HEK293 (cell line): ENCODE data around the gene FIBP.

Source experiments
- CTCF ChIA-PET: fragments of 350-600 bp; formaldehyde crosslinking; extraction: SDS; loops from one replicate; lab custom pipeline; 2021; ENCODE audit warnings: antibody characterized with exemption; lab: Yijun Ruan, JAX
- POLR2A ChIA-PET: fragments of 300-600 bp; formaldehyde crosslinking; extraction: SDS; loops from one replicate; lab custom pipeline; 2020; ENCODE audit warnings: antibody characterized with exemption, inconsistent platforms; lab: Yijun Ruan, JAX
- H3K27ac ChIP-seq: fragments of 200-500 bp; sonication (Bioruptor generic); 2 replicates; pipeline ENCODE4 v1.5.1; 2014; ENCODE audit warnings: low read depth, low read length, control low read depth, inconsistent platforms; ENCODE audit errors: extremely low read depth
- H3K36me3 ChIP-seq, 2 experiments: fragments of 200-500 bp in 1 of 2; sonication (Bioruptor generic) in 1 of 2; 1 replicate in 1 of 2; 2 replicates in 1 of 2; pipeline ENCODE4 v1.5.1; 2014 to 2017; ENCODE audit warnings: inconsistent platforms in 2 of 2, low read length in 2 of 2; ENCODE audit not compliant: control insufficient read depth in 2 of 2, insufficient read depth in 1 of 2
- H3K4me1 ChIP-seq: fragments of 200-500 bp; sonication (Bioruptor generic); 2 replicates; pipeline ENCODE4 v1.5.1; 2014; ENCODE audit warnings: mild to moderate bottlenecking, low read length, inconsistent platforms; ENCODE audit not compliant: control insufficient read depth, insufficient read depth
- H3K4me3 ChIP-seq: 2 replicates; pipeline ENCODE4 v1.5.1; 2011; ENCODE audit warnings: low read depth, mild to moderate bottlenecking, control low read depth, low read length, moderate library complexity
- H3K9me3 ChIP-seq: fragments of 200-500 bp; sonication (Bioruptor generic); 2 replicates; pipeline ENCODE4 v1.5.1; 2014; ENCODE audit warnings: low read depth, low read length, inconsistent platforms; ENCODE audit not compliant: control insufficient read depth, insufficient read depth
- RBAK ChIP-seq: fragments of 450-650 bp; formaldehyde crosslinking; IDR thresholded peaks from 2 replicates; pipeline ENCODE4 v1.5.1; 2016; ENCODE audit warnings: missing biosample characterization, missing genetic modification characterization
- SALL2 ChIP-seq: fragments of 450-650 bp; formaldehyde crosslinking; IDR thresholded peaks from 2 replicates; pipeline ENCODE4 v1.5.0; 2017; ENCODE audit warnings: missing biosample characterization, mild to moderate bottlenecking, missing genetic modification characterization, borderline replicate concordance
- ZBTB7A ChIP-seq: fragments of 450-650 bp; formaldehyde crosslinking; IDR thresholded peaks from 2 replicates; pipeline ENCODE4 v1.5.1; 2016; ENCODE audit warnings: low read depth, missing biosample characterization, missing genetic modification characterization
- ZEB2 ChIP-seq: fragments of 450-650 bp; formaldehyde crosslinking; IDR thresholded peaks from 2 replicates; pipeline ENCODE4 v1.5.1; 2016; ENCODE audit warnings: missing biosample characterization, missing genetic modification characterization
- ZFHX2 ChIP-seq: fragments of 450-650 bp; formaldehyde crosslinking; conservative IDR thresholded peaks from 2 replicates; pipeline ENCODE4 v1.5.1; 2016; ENCODE audit warnings: missing biosample characterization, missing genetic modification characterization
- ZFP41 ChIP-seq: fragments of 450-650 bp; formaldehyde crosslinking; IDR thresholded peaks from 2 replicates; pipeline ENCODE4 v1.5.1; 2016; ENCODE audit warnings: missing biosample characterization, missing genetic modification characterization, borderline replicate concordance
- ZNF114 ChIP-seq: fragments of 450-650 bp; formaldehyde crosslinking; IDR thresholded peaks from 2 replicates; pipeline ENCODE4 v1.5.0; 2017; ENCODE audit warnings: missing biosample characterization, missing genetic modification characterization
- ZNF223 ChIP-seq: fragments of 450-650 bp; formaldehyde crosslinking; IDR thresholded peaks from 2 replicates; pipeline ENCODE4 v1.5.1; 2016; ENCODE audit warnings: missing biosample characterization, missing genetic modification characterization
- ZNF23 ChIP-seq: fragments of 450-650 bp; formaldehyde crosslinking; IDR thresholded peaks from 2 replicates; pipeline ENCODE4 v1.5.1; 2016; ENCODE audit warnings: missing biosample characterization, missing genetic modification characterization, borderline replicate concordance
- ZNF423 ChIP-seq: fragments of 450-650 bp; formaldehyde crosslinking; IDR thresholded peaks from 2 replicates; pipeline ENCODE4 v1.5.1; 2016; ENCODE audit warnings: missing biosample characterization, missing genetic modification characterization
- ZNF433 ChIP-seq: fragments of 450-650 bp; formaldehyde crosslinking; IDR thresholded peaks from 2 replicates; pipeline ENCODE4 v1.5.1; 2016; ENCODE audit warnings: missing biosample characterization, missing genetic modification characterization, low read depth
- ZNF473 ChIP-seq: fragments of 450-650 bp; formaldehyde crosslinking; IDR thresholded peaks from 2 replicates; pipeline ENCODE4 v1.5.1; 2017; ENCODE audit warnings: missing biosample characterization, missing genetic modification characterization
- ZNF514 ChIP-seq: fragments of 450-650 bp; formaldehyde crosslinking; IDR thresholded peaks from 2 replicates; pipeline ENCODE4 v1.5.1; 2016; ENCODE audit warnings: missing biosample characterization, missing genetic modification characterization
- ZNF521 ChIP-seq: fragments of 450-650 bp; formaldehyde crosslinking; IDR thresholded peaks from 2 replicates; pipeline ENCODE4 v1.5.1; 2017; ENCODE audit warnings: missing biosample characterization, mild to moderate bottlenecking, missing genetic modification characterization
- ZNF558 ChIP-seq: fragments of 450-650 bp; formaldehyde crosslinking; IDR thresholded peaks from 2 replicates; pipeline ENCODE4 v1.5.1; 2016; ENCODE audit warnings: missing biosample characterization, missing genetic modification characterization
- ZNF677 ChIP-seq: fragments of 450-650 bp; IDR thresholded peaks from 2 replicates; pipeline ENCODE4 v1.5.0; 2018; ENCODE audit warnings: missing biosample characterization, mild to moderate bottlenecking, missing genetic modification characterization, moderate library complexity
- ZNF707 ChIP-seq: fragments of 450-650 bp; formaldehyde crosslinking; IDR thresholded peaks from 2 replicates; pipeline ENCODE4 v1.5.1; 2016; ENCODE audit warnings: missing biosample characterization, missing genetic modification characterization
- ZNF76 ChIP-seq: fragments of 450-650 bp; formaldehyde crosslinking; IDR thresholded peaks from 2 replicates; pipeline ENCODE4; 2016; ENCODE audit warnings: low read depth, missing biosample characterization, missing genetic modification characterization, borderline replicate concordance
- ZNF830 ChIP-seq: fragments of 450-650 bp; IDR thresholded peaks from 2 replicates; pipeline ENCODE4 v1.5.0; 2018; ENCODE audit warnings: missing biosample characterization, missing genetic modification characterization, low read depth, mild to moderate bottlenecking, moderate library complexity
- ZNF843 ChIP-seq: fragments of 450-650 bp; formaldehyde crosslinking; IDR thresholded peaks from 2 replicates; pipeline ENCODE4 v1.5.1; 2016; ENCODE audit warnings: missing biosample characterization, missing genetic modification characterization
- ZSCAN30 ChIP-seq: fragments of 450-650 bp; IDR thresholded peaks from 2 replicates; pipeline ENCODE4 v1.5.1; 2018; ENCODE audit warnings: missing biosample characterization, mild to moderate bottlenecking, missing genetic modification characterization, moderate library complexity
- TF ChIP-seq, protein P1 (sequence below): fragments of 450-650 bp; formaldehyde crosslinking; IDR thresholded peaks from 2 replicates; pipeline ENCODE4 v1.5.1; 2016; ENCODE audit warnings: missing biosample characterization, missing genetic modification characterization
- TF ChIP-seq, protein P2 (sequence below): fragments of 450-650 bp; formaldehyde crosslinking; IDR thresholded peaks from 2 replicates; pipeline ENCODE4 v1.5.1; 2017; ENCODE audit warnings: missing biosample characterization, missing genetic modification characterization
- TF ChIP-seq, protein P3 (sequence below): fragments of 450-650 bp; formaldehyde crosslinking; IDR thresholded peaks from 2 replicates; pipeline ENCODE4 v1.5.1; 2016; ENCODE audit warnings: missing biosample characterization, missing genetic modification characterization
- TF ChIP-seq, protein P4 (sequence below): fragments of 450-650 bp; formaldehyde crosslinking; IDR thresholded peaks from 2 replicates; pipeline ENCODE4; 2016; ENCODE audit warnings: missing biosample characterization, missing genetic modification characterization
- TF ChIP-seq, protein P5 (sequence below): fragments of 450-650 bp; formaldehyde crosslinking; conservative IDR thresholded peaks from 2 replicates; pipeline ENCODE4 v1.5.1; 2016; ENCODE audit warnings: low read depth, missing biosample characterization, missing genetic modification characterization

Gene FIBP

DNA sequence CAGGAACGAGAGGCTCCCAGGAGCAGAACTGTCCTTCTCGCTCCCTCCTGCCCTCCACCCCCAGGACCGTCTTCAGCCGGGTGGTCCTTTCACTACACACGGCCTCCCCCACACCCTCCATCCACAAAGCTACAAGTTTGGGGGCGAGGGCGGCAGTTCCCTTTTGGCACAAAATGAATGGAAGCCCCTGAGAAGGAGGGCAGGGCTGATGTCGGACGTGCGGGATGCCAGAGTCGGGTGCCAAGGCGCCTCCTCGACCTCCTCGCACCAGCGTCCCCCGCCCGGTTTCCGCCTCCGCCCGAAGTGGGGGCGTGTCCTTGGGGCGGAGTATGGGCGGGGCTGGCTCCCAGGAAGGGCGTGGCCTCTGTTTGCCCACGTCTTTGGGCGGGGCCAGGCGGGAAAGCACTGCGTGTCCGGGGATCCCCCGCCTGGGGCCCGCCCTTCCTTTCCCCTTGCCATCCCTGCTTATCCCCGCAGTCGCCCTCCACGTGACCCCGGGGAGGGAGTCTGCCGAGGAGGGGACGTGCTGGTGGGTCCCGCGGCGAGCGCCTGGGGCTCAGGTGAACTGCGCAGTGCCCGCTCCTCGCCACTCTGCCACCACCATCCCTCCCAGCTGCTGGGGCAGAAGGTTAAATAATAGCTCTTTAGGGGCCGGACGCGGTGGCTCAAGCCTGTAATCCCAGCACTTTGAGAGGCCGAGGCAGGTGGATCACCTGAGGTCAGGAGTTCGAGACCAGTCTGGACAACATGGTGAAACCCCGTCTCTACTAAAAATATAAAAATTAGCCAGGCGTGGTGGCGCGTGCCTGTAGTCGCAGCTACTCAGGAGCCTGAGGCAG, 14.7 kb downstream of the FIBP start:
- Histone ChIP-seq H3K36me3 (no peaks in the 10 kb centered on the region), H3K4me3 (peak overlapping the region; percentile 44), H3K4me1 (no peaks in the 10 kb centered on the region), H3K27ac (no peak overlapping the region), H3K9me3 (no peaks in the 10 kb centered on the region)
- ChIA-PET CTCF (interaction anchor here (0.6 to 2.7 kb wide), 6 partner anchors 11 to 162 kb away, joined by 3 to 35 read pairs (median 12); partner anchors contain the start of genes AP5B1, CCDC85B, FIBP and MUS81), POLR2A (interaction anchor here (0.6 to 2.3 kb wide), 8 partner anchors 11 to 44 kb away, joined by 3 to 13 read pairs (median 4); partner anchors contain the start of genes CCDC85B, FIBP and MUS81)
- TF ChIP-seq ZBTB7A (tag by site-specific recombination) (no peak), ZNF830 (tag by site-specific recombination) (no peak), ZSCAN30 (tag by site-specific recombination) (no peak), ZEB2 (tag by site-specific recombination) (peak; percentile 51; the same call in 1 of the 2 replicates), ZNF677 (tag by site-specific recombination) (no peak), ZNF843 (tag by site-specific recombination) (no peak), ZNF76 (tag by site-specific recombination) (no peak), ZFHX2 (tag by site-specific recombination) (peak; percentile 84), ZNF423 (tag by site-specific recombination) (no peak), ZFP41 (tag by site-specific recombination) (no peak), ZNF558 (tag by site-specific recombination) (no peak), ZNF114 (tag by site-specific recombination) (no peak), SALL2 (tag by site-specific recombination) (no peak), RBAK (tag by site-specific recombination) (no peak), ZNF521 (tag by site-specific recombination) (no peak), ZNF707 (tag by site-specific recombination) (no peak), ZNF223 (tag by site-specific recombination) (no peak), ZNF514 (no peak), ZNF473 (tag by site-specific recombination) (no peak), ZNF433 (no peak), ZNF23 (tag by site-specific recombination) (no peak)
- TF ChIP-seq, protein P1, sequence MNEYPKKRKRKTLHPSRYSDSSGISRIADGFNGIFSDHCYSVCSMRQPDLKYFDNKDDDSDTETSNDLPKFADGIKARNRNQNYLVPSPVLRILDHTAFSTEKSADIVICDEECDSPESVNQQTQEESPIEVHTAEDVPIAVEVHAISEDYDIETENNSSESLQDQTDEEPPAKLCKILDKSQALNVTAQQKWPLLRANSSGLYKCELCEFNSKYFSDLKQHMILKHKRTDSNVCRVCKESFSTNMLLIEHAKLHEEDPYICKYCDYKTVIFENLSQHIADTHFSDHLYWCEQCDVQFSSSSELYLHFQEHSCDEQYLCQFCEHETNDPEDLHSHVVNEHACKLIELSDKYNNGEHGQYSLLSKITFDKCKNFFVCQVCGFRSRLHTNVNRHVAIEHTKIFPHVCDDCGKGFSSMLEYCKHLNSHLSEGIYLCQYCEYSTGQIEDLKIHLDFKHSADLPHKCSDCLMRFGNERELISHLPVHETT (tag by site-specific recombination) = no peak
- TF ChIP-seq, protein P2, sequence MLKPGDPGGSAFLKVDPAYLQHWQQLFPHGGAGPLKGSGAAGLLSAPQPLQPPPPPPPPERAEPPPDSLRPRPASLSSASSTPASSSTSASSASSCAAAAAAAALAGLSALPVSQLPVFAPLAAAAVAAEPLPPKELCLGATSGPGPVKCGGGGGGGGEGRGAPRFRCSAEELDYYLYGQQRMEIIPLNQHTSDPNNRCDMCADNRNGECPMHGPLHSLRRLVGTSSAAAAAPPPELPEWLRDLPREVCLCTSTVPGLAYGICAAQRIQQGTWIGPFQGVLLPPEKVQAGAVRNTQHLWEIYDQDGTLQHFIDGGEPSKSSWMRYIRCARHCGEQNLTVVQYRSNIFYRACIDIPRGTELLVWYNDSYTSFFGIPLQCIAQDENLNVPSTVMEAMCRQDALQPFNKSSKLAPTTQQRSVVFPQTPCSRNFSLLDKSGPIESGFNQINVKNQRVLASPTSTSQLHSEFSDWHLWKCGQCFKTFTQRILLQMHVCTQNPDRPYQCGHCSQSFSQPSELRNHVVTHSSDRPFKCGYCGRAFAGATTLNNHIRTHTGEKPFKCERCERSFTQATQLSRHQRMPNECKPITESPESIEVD (tag by site-specific recombination) = no peak
- TF ChIP-seq, protein P3, sequence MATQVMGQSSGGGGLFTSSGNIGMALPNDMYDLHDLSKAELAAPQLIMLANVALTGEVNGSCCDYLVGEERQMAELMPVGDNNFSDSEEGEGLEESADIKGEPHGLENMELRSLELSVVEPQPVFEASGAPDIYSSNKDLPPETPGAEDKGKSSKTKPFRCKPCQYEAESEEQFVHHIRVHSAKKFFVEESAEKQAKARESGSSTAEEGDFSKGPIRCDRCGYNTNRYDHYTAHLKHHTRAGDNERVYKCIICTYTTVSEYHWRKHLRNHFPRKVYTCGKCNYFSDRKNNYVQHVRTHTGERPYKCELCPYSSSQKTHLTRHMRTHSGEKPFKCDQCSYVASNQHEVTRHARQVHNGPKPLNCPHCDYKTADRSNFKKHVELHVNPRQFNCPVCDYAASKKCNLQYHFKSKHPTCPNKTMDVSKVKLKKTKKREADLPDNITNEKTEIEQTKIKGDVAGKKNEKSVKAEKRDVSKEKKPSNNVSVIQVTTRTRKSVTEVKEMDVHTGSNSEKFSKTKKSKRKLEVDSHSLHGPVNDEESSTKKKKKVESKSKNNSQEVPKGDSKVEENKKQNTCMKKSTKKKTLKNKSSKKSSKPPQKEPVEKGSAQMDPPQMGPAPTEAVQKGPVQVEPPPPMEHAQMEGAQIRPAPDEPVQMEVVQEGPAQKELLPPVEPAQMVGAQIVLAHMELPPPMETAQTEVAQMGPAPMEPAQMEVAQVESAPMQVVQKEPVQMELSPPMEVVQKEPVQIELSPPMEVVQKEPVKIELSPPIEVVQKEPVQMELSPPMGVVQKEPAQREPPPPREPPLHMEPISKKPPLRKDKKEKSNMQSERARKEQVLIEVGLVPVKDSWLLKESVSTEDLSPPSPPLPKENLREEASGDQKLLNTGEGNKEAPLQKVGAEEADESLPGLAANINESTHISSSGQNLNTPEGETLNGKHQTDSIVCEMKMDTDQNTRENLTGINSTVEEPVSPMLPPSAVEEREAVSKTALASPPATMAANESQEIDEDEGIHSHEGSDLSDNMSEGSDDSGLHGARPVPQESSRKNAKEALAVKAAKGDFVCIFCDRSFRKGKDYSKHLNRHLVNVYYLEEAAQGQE (tag by site-specific recombination) = no peak
- TF ChIP-seq, protein P4, sequence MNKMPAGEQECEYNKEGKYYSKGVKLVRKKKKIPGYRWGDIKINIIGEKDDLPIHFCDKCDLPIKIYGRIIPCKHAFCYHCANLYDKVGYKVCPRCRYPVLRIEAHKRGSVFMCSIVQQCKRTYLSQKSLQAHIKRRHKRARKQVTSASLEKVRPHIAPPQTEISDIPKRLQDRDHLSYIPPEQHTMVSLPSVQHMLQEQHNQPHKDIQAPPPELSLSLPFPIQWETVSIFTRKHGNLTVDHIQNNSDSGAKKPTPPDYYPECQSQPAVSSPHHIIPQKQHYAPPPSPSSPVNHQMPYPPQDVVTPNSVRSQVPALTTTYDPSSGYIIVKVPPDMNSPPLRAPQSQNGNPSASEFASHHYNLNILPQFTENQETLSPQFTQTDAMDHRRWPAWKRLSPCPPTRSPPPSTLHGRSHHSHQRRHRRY (tag by site-specific recombination) = no peak
- TF ChIP-seq, protein P5, sequence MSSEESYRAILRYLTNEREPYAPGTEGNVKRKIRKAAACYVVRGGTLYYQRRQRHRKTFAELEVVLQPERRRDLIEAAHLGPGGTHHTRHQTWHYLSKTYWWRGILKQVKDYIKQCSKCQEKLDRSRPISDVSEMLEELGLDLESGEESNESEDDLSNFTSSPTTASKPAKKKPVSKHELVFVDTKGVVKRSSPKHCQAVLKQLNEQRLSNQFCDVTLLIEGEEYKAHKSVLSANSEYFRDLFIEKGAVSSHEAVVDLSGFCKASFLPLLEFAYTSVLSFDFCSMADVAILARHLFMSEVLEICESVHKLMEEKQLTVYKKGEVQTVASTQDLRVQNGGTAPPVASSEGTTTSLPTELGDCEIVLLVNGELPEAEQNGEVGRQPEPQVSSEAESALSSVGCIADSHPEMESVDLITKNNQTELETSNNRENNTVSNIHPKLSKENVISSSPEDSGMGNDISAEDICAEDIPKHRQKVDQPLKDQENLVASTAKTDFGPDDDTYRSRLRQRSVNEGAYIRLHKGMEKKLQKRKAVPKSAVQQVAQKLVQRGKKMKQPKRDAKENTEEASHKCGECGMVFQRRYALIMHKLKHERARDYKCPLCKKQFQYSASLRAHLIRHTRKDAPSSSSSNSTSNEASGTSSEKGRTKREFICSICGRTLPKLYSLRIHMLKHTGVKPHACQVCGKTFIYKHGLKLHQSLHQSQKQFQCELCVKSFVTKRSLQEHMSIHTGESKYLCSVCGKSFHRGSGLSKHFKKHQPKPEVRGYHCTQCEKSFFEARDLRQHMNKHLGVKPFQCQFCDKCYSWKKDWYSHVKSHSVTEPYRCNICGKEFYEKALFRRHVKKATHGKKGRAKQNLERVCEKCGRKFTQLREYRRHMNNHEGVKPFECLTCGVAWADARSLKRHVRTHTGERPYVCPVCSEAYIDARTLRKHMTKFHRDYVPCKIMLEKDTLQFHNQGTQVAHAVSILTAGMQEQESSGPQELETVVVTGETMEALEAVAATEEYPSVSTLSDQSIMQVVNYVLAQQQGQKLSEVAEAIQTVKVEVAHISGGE (tag by site-specific recombination) = 0 out of 2 replicates have a peak, but pooled peaks have one; percentile 13
